GM21515 (cell line): ENCODE measurements around the gene ZNF416.

Experiments used
- ATAC-seq: cut with Tn5 transposase; IDR thresholded peaks from one replicate; pipeline ENCODE4 v1.9.1; 2021; ENCODE audit not compliant: unreplicated experiment

The ZNF416 gene

DNA sequence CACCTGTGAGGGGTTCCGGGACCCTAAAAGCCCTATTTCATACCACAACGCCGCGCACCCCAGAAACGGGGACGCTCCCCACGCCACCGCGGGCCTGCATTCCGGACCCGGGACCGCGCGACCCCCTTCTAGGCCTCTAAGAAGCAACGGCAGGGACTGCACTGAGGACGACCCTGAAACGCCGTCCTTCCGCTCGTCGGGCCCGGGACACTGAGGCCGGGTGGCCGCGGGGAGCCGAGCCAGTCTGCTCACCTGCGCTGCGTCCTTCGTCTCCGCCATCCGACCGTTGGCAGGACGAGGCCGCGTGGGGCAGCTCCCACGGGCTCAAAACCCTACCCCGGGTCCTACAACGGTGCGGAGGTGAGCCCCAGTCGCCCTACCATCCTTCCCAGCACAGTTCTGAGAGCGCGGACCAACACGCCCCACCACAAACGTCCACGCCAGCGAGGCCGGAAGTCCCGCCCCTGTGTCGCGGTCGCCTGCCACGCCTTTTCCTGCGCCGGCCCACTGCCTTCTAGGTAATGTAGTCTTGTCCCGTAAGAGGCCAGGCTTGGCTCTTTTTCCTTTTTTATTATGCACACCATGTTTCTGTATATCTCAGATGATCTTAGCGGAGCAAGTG, 19.2 kb downstream of the ZNF416 start, which contains the start of gene ZNF550:
ZNF550 (minus strand) TSS at position 460 of the 622 bp plus-strand sequence; CDS start at position 279, 181 bp downstream.
- peak; percentile 93 for ATAC-seq

DNA sequence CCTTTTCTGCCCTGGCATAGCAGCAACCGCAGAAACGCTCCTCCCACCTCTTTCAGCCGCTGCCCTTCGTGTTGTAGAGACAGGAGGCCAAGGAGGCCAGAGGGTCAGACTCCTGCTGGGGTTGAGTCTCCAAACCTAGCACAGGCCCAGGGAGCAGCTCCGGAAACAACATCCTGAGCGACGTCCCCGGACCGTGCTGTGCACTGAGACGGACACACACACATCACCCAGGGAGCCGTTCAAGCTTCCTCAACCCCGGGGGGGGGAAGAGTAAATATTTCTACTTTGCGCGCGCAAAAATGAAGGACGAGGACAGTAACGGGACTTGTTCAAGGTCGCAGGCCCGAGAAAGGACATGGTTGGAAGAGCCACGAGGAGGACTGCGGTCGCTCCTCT, 19.7 kb downstream of the ZNF416 start:
- ATAC-seq, result no peak

DNA sequence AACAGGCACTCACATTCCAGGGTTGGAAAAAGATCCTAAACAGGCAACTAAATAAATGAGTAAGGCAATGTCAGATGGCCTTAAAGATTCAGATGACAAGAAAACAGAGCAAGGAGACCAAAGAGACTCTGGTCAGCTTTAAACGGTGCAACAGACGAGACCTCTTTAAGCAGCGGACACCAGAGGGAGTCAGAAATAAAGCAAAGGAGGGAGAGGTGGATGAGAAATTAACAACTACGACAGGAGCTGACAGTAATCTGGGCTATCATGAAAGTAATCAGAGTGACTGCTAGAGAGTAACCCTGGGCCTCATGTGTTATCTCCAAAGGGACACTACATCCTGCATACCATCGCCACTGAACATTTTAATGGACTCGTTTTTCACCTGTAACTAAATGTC, 20.2 kb downstream of the ZNF416 start:
- ATAC-seq, result no peak

DNA sequence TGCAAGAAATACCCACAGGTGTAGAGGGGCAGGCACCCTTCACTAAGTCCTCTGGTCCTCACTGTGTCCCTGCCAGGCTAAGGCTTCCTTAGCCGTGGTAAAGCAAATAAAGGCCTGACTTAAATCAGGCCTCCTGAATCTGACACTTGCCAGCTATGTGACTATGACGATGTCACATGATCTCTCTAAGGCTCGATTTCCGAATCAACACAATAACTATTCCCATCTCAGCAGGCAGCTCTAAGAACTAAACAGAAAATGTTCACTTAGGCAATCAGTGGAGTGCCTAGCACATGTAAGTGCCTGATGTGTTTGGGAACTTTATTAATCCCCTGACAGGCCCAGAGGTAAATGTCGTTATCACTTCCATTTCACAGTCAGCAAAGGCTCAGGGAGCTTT, 21.1 kb downstream of the ZNF416 start:
- no peak for ATAC-seq

DNA sequence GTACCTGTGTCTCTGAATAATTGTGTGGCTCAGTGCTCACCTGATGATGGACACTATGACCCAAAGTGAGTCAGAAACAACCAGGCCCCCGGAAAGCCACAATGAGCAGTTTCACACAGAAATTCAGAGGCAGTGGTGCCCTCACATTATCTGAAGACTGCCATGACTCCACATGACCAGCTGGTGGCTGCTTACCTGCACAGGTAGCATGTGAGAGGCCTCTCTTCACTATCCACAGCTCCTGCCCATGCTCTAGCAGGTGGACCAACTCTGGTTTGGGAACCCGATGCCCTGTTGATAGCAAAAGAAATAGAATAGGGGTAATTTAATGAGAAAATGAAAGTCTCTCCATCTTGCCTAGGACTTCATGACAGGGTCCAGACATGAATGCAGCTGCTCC, 26.3 kb downstream of the ZNF416 start:
- ATAC-seq, result no peak

DNA sequence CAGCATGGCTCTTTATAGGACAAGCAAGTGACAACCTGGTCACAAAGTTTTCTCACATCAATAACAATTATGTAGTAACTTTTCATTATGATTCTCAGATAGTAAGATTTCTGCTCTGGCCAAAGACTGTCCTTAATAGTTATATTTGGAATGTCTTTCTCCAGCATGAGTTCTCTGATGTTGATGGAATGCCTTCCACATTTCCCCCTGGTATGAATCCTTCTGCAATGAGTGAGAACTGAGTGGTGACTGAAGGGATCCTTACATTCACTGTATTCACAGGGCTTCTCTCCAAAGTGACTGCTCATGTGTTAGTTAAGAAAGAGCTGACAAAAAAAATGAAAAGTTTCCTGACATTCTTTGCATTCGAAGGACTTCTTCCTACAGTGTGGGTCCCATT, 32.2 kb downstream of the ZNF416 start:
- no peak for ATAC-seq

DNA sequence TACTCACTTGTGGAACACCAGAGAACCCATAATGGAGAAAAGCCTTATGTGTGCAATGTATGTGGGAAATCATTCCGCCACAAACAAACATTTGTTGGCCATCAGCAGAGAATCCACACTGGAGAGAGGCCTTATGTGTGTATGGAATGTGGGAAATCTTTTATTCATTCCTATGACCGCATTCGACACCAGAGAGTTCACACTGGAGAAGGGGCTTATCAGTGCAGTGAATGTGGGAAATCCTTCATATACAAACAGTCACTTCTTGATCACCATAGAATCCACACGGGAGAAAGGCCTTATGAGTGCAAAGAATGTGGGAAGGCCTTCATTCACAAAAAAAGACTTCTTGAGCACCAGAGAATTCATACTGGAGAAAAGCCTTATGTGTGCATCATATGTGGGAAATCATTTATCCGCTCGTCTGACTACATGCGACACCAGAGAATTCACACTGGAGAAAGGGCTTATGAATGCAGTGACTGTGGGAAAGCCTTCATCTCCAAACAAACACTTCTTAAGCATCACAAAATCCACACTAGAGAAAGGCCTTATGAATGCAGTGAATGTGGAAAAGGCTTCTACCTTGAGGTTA, 40.7 kb downstream of the ZNF416 start:
- no peak for ATAC-seq

DNA sequence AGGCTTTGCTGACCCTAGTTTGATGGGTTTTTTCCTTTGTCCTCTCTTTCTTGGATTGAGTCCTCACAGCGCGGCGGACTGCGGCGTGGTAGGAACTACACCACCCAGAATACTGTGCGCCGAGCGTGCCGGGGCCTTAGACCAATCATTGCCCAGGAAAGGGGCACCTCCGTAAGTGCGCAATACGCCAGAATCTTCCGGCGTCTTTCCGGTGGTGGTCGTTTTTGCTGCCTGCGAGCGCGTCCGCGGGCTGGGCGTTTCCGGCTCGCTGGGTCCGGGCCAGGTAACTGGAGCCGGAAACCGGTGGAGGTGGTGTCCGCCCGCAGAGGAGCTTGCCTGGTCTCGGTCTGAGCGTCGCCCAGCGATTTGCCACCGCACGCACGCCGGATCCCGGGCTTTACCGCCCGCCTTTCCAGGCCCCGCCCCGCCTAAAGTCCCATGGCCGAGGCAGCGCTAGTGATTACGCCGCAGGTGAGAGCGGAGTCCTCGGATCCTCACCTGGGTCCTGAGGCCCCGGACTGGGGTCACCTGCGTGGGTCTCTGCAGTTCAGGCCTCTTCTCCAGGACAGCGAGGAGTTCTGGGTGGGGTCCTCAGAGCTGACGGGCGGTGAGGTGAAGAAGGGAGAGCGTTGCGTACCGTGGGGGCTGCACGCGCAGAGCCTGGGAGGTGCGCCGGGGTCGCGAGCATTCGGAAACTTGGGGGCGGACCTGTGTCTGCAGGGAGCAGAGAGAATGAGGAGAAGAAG, 51.4 kb downstream of the ZNF416 start, which contains the start of gene ZNF549:
ZNF549 (plus strand) TSS at position 221 of the 746 bp plus-strand sequence; CDS start at position 439, 218 bp downstream.
- peak; percentile 96 for ATAC-seq
